Epithelial cell of esophagus (primary cell): Measurements from ENCODE around the gene CLEC19A.

Experiments used
- DNase-seq: peaks from one replicate; pipeline ENCODE4 v3.0.0; 2010; ENCODE audit warnings: low read depth
- H3K4me3 ChIP-seq: 2 replicates; pipeline ENCODE4 v1.5.1; 2011; ENCODE audit warnings: mild to moderate bottlenecking, low read length, control low read depth
- CTCF ChIP-seq: IDR thresholded peaks from 2 replicates; pipeline ENCODE4 v1.5.1; 2011; ENCODE audit warnings: low read depth, mild to moderate bottlenecking, low read length, control low read depth, inconsistent platforms; ENCODE audit not compliant: insufficient read depth; ENCODE audit errors: missing control alignments

Gene CLEC19A

GRCh38 chr16:19283637-19284036, 1.9 kb upstream of the CLEC19A start:
- H3K4me3 ChIP-seq = no peak overlapping the region
- peak; percentile 11 for DNase-seq
- no peak for TF ChIP-seq CTCF

- no peak overlapping the region for H3K4me3 ChIP-seq
- peak; percentile 71 for DNase-seq
- TF ChIP-seq CTCF = no peak
These were observed 1.3 kb upstream of the CLEC19A start for GRCh38 chr16:19284207-19284606.

GRCh38 chr16:19286827-19287226, 1.3 kb downstream of the CLEC19A start:
- no peak for DNase-seq
- no peak overlapping the region for H3K4me3 ChIP-seq
- no peak for TF ChIP-seq CTCF

- no peak overlapping the region for H3K4me3 ChIP-seq
- TF ChIP-seq CTCF = no peak
- DNase-seq = no peak
These were observed 1.7 kb downstream of the CLEC19A start for GRCh38 chr16:19287241-19287640.

GRCh38 chr16:19288872-19289799, 3.6 kb downstream of the CLEC19A start:
- no peak for DNase-seq
- no peak overlapping the region for H3K4me3 ChIP-seq
- TF ChIP-seq CTCF = no peak

GRCh38 chr16:19289811-19290485, 4.4 kb downstream of the CLEC19A start:
- TF ChIP-seq CTCF = no peak
- no peak overlapping the region for H3K4me3 ChIP-seq
- DNase-seq = no peak
